Activated CD4-positive, alpha-beta memory T cell treated with anti-CD3 and anti-CD28 coated beads, Interleukin-2, amount 10 ng/mL, durations not matched to agents 7 days and 5 days (primary cell): ENCODE data around the gene TNFSF12. TPM values are rescaled to one million over a fixed set of nuclear protein-coding genes. Genes with fewer than 3 reads are reported as not detected.

ENCODE experiments used
- CTCF ChIA-PET: fragments of 350-600 bp; sonication (Branson Sonifier 250); formaldehyde crosslinking; loops from one replicate; lab custom pipeline; 2021; ENCODE audit warnings: antibody characterized with exemption, inconsistent platforms; lab: Charles Lee
- POLR2A ChIA-PET: fragments of 350-600 bp; sonication (Branson Sonifier 250); formaldehyde crosslinking; loops from one replicate; lab custom pipeline; 2021; ENCODE audit warnings: antibody characterized with exemption; lab: Charles Lee
- DNase-seq: peaks from one replicate; pipeline ENCODE4 v3.0.0-alpha.2; 2020
- H3K27ac Mint-ChIP-seq: one replicate; pipeline ENCODE4 v1.8.0; 2021; ENCODE audit warnings: mild to moderate bottlenecking, mixed read lengths
- H3K27me3 Mint-ChIP-seq: one replicate; pipeline ENCODE4 v1.8.0; 2021; ENCODE audit warnings: mixed read lengths
- H3K36me3 Mint-ChIP-seq: one replicate; pipeline ENCODE4 v1.8.0; 2021; ENCODE audit warnings: low read depth, mixed read lengths
- H3K4me1 Mint-ChIP-seq: one replicate; pipeline ENCODE4 v1.8.0; 2021; ENCODE audit warnings: mixed read lengths
- H3K4me3 Mint-ChIP-seq: one replicate; pipeline ENCODE4 v1.8.0; 2021; ENCODE audit warnings: mild to moderate bottlenecking, mixed read lengths
- H3K9me3 Mint-ChIP-seq: one replicate; pipeline ENCODE4 v1.8.0; 2021; ENCODE audit warnings: mixed read lengths
- total RNA-seq, 2 experiments: library from RNA; stranded (reverse); gene quantifications; one replicate each; pipeline ENCODE4 v1.2.3, GENCODE V29; 2021

TNFSF12 gene
- total RNA-seq, 2 experiments from 2014 or later, result 79.8 to 86.7 TPM

- Mint-ChIP-seq H3K4me3 (no peak overlapping the region), H3K27me3 (no peaks in the 10 kb centered on the region), H3K27ac (no peak overlapping the region), H3K4me1 (peaks cover 63% of the 10 kb centered on the region), H3K36me3 (peaks cover 36% of the 10 kb centered on the region), H3K9me3 (no peaks in the 10 kb centered on the region)
- no peak for DNase-seq
- ChIA-PET CTCF (interaction anchor here (0.7 to 6.2 kb wide), 28 partner anchors 7 to 319 kb away, joined by 3 to 207 read pairs (median 10); partner anchors contain the start of genes CD68, GABARAP, MPDU1 and SOX15), POLR2A (interaction anchor here (1.0 to 4.5 kb wide), 11 partner anchors 13 to 175 kb away, joined by 3 to 80 read pairs (median 13); partner anchors contain the start of genes MPDU1, POLR2A, TMEM102 and TP53)
Measured at GRCh38 chr17:7559320-7560171, 10.7 kb downstream of the TNFSF12 start.

DNA sequence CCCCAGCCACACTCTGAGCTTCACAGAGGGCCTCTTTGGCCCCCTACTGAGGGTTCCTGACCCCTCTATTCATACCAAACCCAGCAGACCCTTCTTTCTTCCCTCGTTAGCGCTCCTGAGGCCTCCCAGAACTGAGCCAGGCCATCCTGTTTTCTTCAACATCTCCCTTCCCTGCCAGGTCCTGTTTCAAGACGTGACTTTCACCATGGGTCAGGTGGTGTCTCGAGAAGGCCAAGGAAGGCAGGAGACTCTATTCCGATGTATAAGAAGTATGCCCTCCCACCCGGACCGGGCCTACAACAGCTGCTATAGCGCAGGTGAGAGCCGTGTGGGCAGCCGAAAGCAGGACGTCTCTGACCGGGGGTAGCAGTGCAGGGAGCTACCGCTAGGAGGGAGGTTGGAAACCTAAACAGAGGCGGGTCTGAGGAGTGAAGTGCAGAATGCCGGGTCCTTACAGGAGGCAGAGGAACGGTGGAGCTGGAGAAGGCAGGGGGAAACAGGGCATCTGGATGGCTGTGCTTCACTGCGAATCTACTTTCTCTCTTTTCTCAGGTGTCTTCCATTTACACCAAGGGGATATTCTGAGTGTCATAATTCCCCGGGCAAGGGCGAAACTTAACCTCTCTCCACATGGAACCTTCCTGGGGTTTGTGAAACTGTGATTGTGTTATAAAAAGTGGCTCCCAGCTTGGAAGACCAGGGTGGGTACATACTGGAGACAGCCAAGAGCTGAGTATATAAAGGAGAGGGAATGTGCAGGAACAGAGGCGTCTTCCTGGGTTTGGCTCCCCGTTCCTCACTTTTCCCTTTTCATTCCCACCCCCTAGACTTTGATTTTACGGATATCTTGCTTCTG lies 11.5 kb downstream of the TNFSF12 start:
- Mint-ChIP-seq H3K27ac (peak overlapping the region; percentile 93), H3K9me3 (no peaks in the 10 kb centered on the region), H3K4me1 (peaks cover 56% of the 10 kb centered on the region), H3K4me3 (peak overlapping the region; percentile 91), H3K27me3 (no peaks in the 10 kb centered on the region), H3K36me3 (peaks cover 38% of the 10 kb centered on the region)
- ChIA-PET CTCF (interaction anchor here (0.7 to 6.2 kb wide), 40 partner anchors 8 to 514 kb away, joined by 3 to 207 read pairs (median 6); partner anchors contain the start of genes CD68, FXR2, GABARAP and MPDU1), POLR2A (interaction anchor here (0.9 to 4.5 kb wide), 26 partner anchors 8 to 252 kb away, joined by 3 to 80 read pairs (median 4); partner anchors contain the start of genes CD68, MPDU1, POLR2A and TMEM102)
- peak; percentile 64 for DNase-seq

- DNase-seq, result peak; percentile 85
- Mint-ChIP-seq H3K36me3 (peaks cover 42% of the 10 kb centered on the region), H3K27me3 (no peaks in the 10 kb centered on the region), H3K9me3 (no peaks in the 10 kb centered on the region), H3K27ac (peak overlapping the region; percentile 93), H3K4me3 (peak overlapping the region; percentile 91), H3K4me1 (peaks cover 52% of the 10 kb centered on the region)
- ChIA-PET POLR2A (interaction anchor here (0.9 to 4.5 kb wide), 28 partner anchors 9 to 253 kb away, joined by 3 to 80 read pairs (median 4); partner anchors contain the start of genes ACAP1, CD68, MPDU1 and POLR2A), CTCF (interaction anchor here (0.8 to 6.2 kb wide), 41 partner anchors 9 to 515 kb away, joined by 3 to 207 read pairs (median 6); partner anchors contain the start of genes CD68, FXR2, GABARAP and MPDU1)
Measured at GRCh38 chr17:7561028-7561575, 12.2 kb downstream of the TNFSF12 start.

- peak within 1 kb of the TSS; percentile 91 for H3K4me3 Mint-ChIP-seq
- no peaks in the 10 kb centered on the region for H3K9me3 Mint-ChIP-seq
- ChIA-PET CTCF (interaction anchor here (0.8 to 6.2 kb wide), 35 partner anchors 9 to 516 kb away, joined by 3 to 207 read pairs (median 7); partner anchors contain the start of genes CD68, FXR2, GABARAP and MPDU1), POLR2A (interaction anchor here (1.0 to 4.5 kb wide), 24 partner anchors 9 to 280 kb away, joined by 3 to 80 read pairs (median 5); partner anchors contain the start of genes ACAP1, CD68, MPDU1 and POLR2A)
- peak; percentile 91 for DNase-seq
- H3K36me3 Mint-ChIP-seq, result peaks cover 39% of the 10 kb centered on the region
- no peaks in the 10 kb centered on the region for H3K27me3 Mint-ChIP-seq
- H3K27ac Mint-ChIP-seq, result peak within 1 kb of the TSS; percentile 93
- H3K4me1 Mint-ChIP-seq, result peaks cover 48% of the 10 kb centered on the region
Measured at GRCh38 chr17:7561589-7562207, 12.8 kb downstream of the TNFSF12 start, which contains the start of gene SENP3. Gene SENP3 (plus strand): TSS chr17:7561919. CDS start chr17:7563077, 1,158 bp downstream.

- Mint-ChIP-seq H3K9me3 (no peaks in the 10 kb centered on the region), H3K27me3 (no peaks in the 10 kb centered on the region), H3K36me3 (peaks cover 42% of the 10 kb centered on the region), H3K27ac (peak overlapping the region; percentile 87), H3K4me3 (peak overlapping the region; percentile 81), H3K4me1 (peaks cover 47% of the 10 kb centered on the region)
- ChIA-PET POLR2A (interaction anchor here (1.0 to 4.5 kb wide), 10 partner anchors 11 to 281 kb away, joined by 3 to 80 read pairs (median 22); partner anchors contain the start of genes ACAP1, MPDU1, POLR2A and SLC2A4), CTCF (interaction anchor here (1.5 to 6.2 kb wide), 7 partner anchors 9 to 126 kb away, joined by 4 to 207 read pairs (median 20); partner anchors contain the start of genes MPDU1, TP53 and WRAP53)
- DNase-seq, result no peak
Measured at GRCh38 chr17:7562208-7562605, 13.3 kb downstream of the TNFSF12 start.

- ChIA-PET CTCF (no interaction called here), POLR2A (interaction anchor here (0.6 to 4.5 kb wide), 4 partner anchors 9 to 124 kb away, joined by 3 to 80 read pairs (median 12); partner anchors contain the start of genes MPDU1, TP53 and WRAP53)
- Mint-ChIP-seq H3K27me3 (no peaks in the 10 kb centered on the region), H3K4me1 (peaks cover 46% of the 10 kb centered on the region), H3K9me3 (no peaks in the 10 kb centered on the region), H3K27ac (peak overlapping the region; percentile 87), H3K4me3 (peak overlapping the region; percentile 81), H3K36me3 (peaks cover 44% of the 10 kb centered on the region)
- DNase-seq, result no peak
Measured at GRCh38 chr17:7563115-7563869, 14.4 kb downstream of the TNFSF12 start.

DNA sequence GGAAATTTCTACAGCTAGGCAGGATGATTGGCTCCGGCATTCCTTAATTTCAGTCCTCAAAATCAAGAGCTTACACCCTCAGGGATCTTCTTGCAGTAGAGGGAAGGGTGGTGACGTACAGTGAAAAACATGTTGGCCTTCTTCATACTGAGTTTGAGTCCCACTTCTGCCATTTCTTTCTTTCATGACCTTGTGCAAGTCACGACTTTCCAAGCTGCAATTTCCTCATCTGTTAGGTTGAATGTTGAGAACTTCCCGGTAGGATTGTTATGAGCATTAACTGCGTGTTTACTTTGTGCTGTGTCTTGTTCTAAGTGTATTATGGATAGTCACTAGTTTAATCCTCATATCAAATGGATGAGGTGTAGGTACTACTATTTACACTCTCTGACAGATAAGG lies 20.7 kb downstream of the TNFSF12 start:
- POLR2A ChIA-PET, result interaction anchor here (1.1 to 9.3 kb wide), 6 partner anchors 7 to 118 kb away, joined by 3 to 169 read pairs (median 44); partner anchors contain the start of genes CD68, MPDU1, POLR2A and SENP3

GRCh38 chr17:7570351-7570750 lies 21.5 kb downstream of the TNFSF12 start:
- Mint-ChIP-seq H3K27me3 (no peaks in the 10 kb centered on the region), H3K36me3 (peaks cover 68% of the 10 kb centered on the region), H3K27ac (peak overlapping the region; percentile 37), H3K4me3 (no peak overlapping the region), H3K4me1 (peaks cover 42% of the 10 kb centered on the region), H3K9me3 (no peaks in the 10 kb centered on the region)
- DNase-seq, result no peak
- ChIA-PET CTCF (interaction anchor here (0.6 to 1.8 kb wide), 4 partner anchors 9 to 121 kb away, joined by 3 to 8 read pairs (median 4); partner anchors contain the start of genes SENP3 and TP53), POLR2A (interaction anchor here (0.5 to 9.3 kb wide), 9 partner anchors 8 to 117 kb away, joined by 3 to 169 read pairs (median 6); partner anchors contain the start of genes CD68, MPDU1, POLR2A and SENP3)

More for the DNA sequence above, 20.7 kb downstream of the TNFSF12 start:
- H3K27me3 Mint-ChIP-seq, result no peaks in the 10 kb centered on the region
- DNase-seq, result no peak
- peaks cover 67% of the 10 kb centered on the region for H3K36me3 Mint-ChIP-seq
- H3K9me3 Mint-ChIP-seq, result no peaks in the 10 kb centered on the region
- peaks cover 34% of the 10 kb centered on the region for H3K4me1 Mint-ChIP-seq
- H3K4me3 Mint-ChIP-seq, result no peak overlapping the region
- H3K27ac Mint-ChIP-seq, result no peak overlapping the region
- CTCF ChIA-PET, result interaction anchor here (0.5 to 1.0 kb wide), 3 partner anchors 9 to 23 kb away, joined by 3 to 4 read pairs (median 3); no protein-coding TSS in a partner anchor

GRCh38 chr17:7572338-7572587 lies 23.4 kb downstream of the TNFSF12 start:
- ChIA-PET POLR2A (interaction anchor here (0.8 to 9.3 kb wide), 14 partner anchors 10 to 258 kb away, joined by 3 to 169 read pairs (median 4); partner anchors contain the start of genes CD68, CHRNB1, MPDU1 and POLR2A), CTCF (interaction anchor here (1.2 to 1.8 kb wide), 4 partner anchors 12 to 217 kb away, joined by 3 to 8 read pairs (median 4); partner anchors contain the start of gene TP53)
- DNase-seq, result no peak
- H3K4me1 Mint-ChIP-seq, result peaks cover 61% of the 10 kb centered on the region
- H3K4me3 Mint-ChIP-seq, result peak overlapping the region; percentile 93
- H3K27ac Mint-ChIP-seq, result peak overlapping the region; percentile 99
- no peaks in the 10 kb centered on the region for H3K27me3 Mint-ChIP-seq
- peaks cover 77% of the 10 kb centered on the region for H3K36me3 Mint-ChIP-seq
- no peaks in the 10 kb centered on the region for H3K9me3 Mint-ChIP-seq

DNA sequence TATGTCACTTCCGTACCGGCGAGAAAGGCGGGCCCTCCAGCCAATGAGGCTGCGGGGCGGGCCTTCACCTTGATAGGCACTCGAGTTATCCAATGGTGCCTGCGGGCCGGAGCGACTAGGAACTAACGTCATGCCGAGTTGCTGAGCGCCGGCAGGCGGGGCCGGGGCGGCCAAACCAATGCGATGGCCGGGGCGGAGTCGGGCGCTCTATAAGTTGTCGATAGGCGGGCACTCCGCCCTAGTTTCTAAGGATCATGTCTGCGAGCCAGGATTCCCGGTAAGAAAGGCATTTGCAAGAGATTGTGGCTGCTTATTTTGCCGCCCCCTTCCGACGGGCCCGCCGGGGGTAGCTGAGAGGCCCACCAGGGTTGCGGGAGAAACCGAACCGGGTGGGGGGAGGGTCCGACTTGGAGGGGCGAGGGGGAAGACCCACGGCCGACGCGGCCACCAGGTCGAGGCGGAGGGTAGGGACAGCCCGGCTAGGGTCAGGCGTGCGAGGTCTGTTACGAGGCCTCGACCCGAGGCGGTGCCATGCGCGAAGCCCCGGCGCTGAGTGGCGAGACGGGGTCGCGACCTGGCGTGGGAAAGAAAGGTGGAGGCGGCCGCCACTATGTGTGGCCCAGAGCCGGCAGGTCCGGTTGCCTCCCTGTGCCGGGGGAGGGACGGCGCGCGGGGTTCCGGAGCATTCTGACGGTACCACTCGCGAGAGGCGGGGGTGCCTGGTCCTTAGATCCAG lies 23.9 kb downstream of the TNFSF12 start:
- POLR2A ChIA-PET, result interaction anchor here (0.7 to 9.3 kb wide), 23 partner anchors 11 to 561 kb away, joined by 3 to 169 read pairs (median 4); partner anchors contain the start of genes ACAP1, CD68, CHRNB1 and MPDU1
- CTCF ChIA-PET, result interaction anchor here (1.3 to 3.1 kb wide), 4 partner anchors 12 to 217 kb away, joined by 3 to 21 read pairs (median 8); partner anchors contain the start of genes SENP3, TP53 and WRAP53
- no peaks in the 10 kb centered on the region for H3K27me3 Mint-ChIP-seq
- H3K36me3 Mint-ChIP-seq, result peaks cover 78% of the 10 kb centered on the region
- H3K4me1 Mint-ChIP-seq, result peaks cover 63% of the 10 kb centered on the region
- no peaks in the 10 kb centered on the region for H3K9me3 Mint-ChIP-seq
- DNase-seq, result peak; percentile 100
- H3K27ac Mint-ChIP-seq, result peak overlapping the region; percentile 99
- peak overlapping the region; percentile 93 for H3K4me3 Mint-ChIP-seq
